K562 (cell line): ENCODE measurements around the gene ZBTB20. TPM values are rescaled to one million over a fixed set of nuclear protein-coding genes. Genes with fewer than 3 reads are reported as not detected.
A peak's percentile ranks its signal among the peaks of the same experiment; 100 is the strongest.

Experiments
- ATAC-seq: fragments of 200-7000 bp; cut with Tn5 transposase; 3 replicates; pipeline ENCODE4 v1.9.1; 2020; ENCODE audit warnings: moderate library complexity
- BruUV-seq: library from RNA; stranded (reverse); fragments of 400-500 nt; replicated peaks from 2 replicates; lab custom pipeline; 2021; lab: Mats Ljungman, UMichigan
- CTCF ChIA-PET: fragments of 300-600 bp; formaldehyde crosslinking; extraction: SDS; loops from one replicate; lab custom pipeline; 2021; ENCODE audit warnings: low intra/inter-chr PET ratio; lab: Yijun Ruan, JAX
- POLR2A ChIA-PET: fragments of 300-600, 350-650 bp; sonication (Branson Sonifier 250); formaldehyde crosslinking; extraction: SDS; loops from one replicate; lab custom pipeline; 2021; ENCODE audit warnings: antibody characterized with exemption, inconsistent platforms; lab: Yijun Ruan, JAX
- DNase-seq, 4 experiments: peaks; one replicate each; pipeline versions ENCODE4 v3.0.0 to v3.0.0-alpha.2; 2011 to 2018; ENCODE audit warnings: low spot score in 3 of 4, mixed read lengths in 3 of 4; ENCODE audit errors: extremely low read depth in 1 of 4
- FAIRE-seq: peaks from 2 replicates; lab custom pipeline; 2011; peaks lifted over from hg19 to GRCh38; lab: Jason Lieb, UNC
- H2AFZ ChIP-seq: 2 replicates; pipeline ENCODE4 v1.6.0; 2011; ENCODE audit warnings: low read depth, low read length, control low read depth, inconsistent platforms
- H3K27ac ChIP-seq: fragments of 200-600 bp; 3 replicates; pipeline ENCODE4 v1.8.0; 2011; ENCODE audit warnings: low read depth, mild to moderate bottlenecking, control low read depth, inconsistent platforms, low read length, moderate library complexity, mixed read lengths; ENCODE audit errors: extremely low read depth
- H3K27me3 ChIP-seq, 2 experiments: fragments of 300-600 bp in 1 of 2; 2 replicates in 1 of 2; 3 replicates in 1 of 2; pipeline versions ENCODE4 v1.6.0 to v1.8.0; 2011; ENCODE audit warnings: inconsistent platforms in 2 of 2, low read length in 2 of 2, mild to moderate bottlenecking in 1 of 2, mixed read lengths in 1 of 2, moderate library complexity in 1 of 2; ENCODE audit not compliant: control insufficient read depth in 2 of 2, insufficient read depth in 2 of 2
- H3K36me3 ChIP-seq: fragments of 300-600 bp; 3 replicates; pipeline ENCODE4 v1.8.0; 2011; ENCODE audit warnings: mild to moderate bottlenecking, low read length, inconsistent platforms; ENCODE audit not compliant: control insufficient read depth, insufficient read depth
- H3K4me1 ChIP-seq, 2 experiments: fragments of 200-600 bp in 1 of 2; replicated peaks in 1 of 2; 2 replicates in 1 of 2; 3 replicates in 1 of 2; pipeline versions ENCODE4 v1.5.1 to v1.8.0; 2011; ENCODE audit warnings: inconsistent platforms in 2 of 2, low read length in 2 of 2, mild to moderate bottlenecking in 1 of 2, mixed read lengths in 1 of 2, moderate library complexity in 1 of 2; ENCODE audit not compliant: control insufficient read depth in 2 of 2, insufficient read depth in 2 of 2
- H3K4me2 ChIP-seq: 2 replicates; pipeline ENCODE4 v1.6.1; 2011; ENCODE audit warnings: low read length, control low read depth, inconsistent platforms, mixed read lengths; ENCODE audit not compliant: insufficient read depth
- H3K4me3 ChIP-seq: fragments of 200-600 bp; sonication (generic), shearing (Covaris generic); 2 replicates; pipeline ENCODE4 v1.5.1; 2016; ENCODE audit warnings: control low read depth, inconsistent platforms
- H3K79me2 ChIP-seq: fragments of 200-600 bp; 3 replicates; pipeline ENCODE4 v1.8.0; 2011; ENCODE audit warnings: low read length, inconsistent platforms; ENCODE audit not compliant: control insufficient read depth, insufficient read depth
- H3K9ac ChIP-seq, 2 experiments: 2 replicates each; pipeline versions ENCODE4 v1.6.0 to v1.6.1; 2011; ENCODE audit warnings: low read depth in 2 of 2, low read length in 2 of 2, control low read depth in 1 of 2, inconsistent platforms in 1 of 2, mild to moderate bottlenecking in 1 of 2, mixed read lengths in 1 of 2; ENCODE audit not compliant: insufficient read depth in 1 of 2
- H3K9me1 ChIP-seq: one replicate; pipeline ENCODE4 v1.6.0; 2011; ENCODE audit warnings: inconsistent platforms, mild to moderate bottlenecking, low read length, moderate library complexity; ENCODE audit not compliant: control insufficient read depth, insufficient read depth
- H3K9me3 ChIP-seq: replicated peaks from 2 replicates; pipeline ENCODE4 v1.5.1; 2011; ENCODE audit warnings: low read depth, low read length, inconsistent platforms; ENCODE audit not compliant: control insufficient read depth, insufficient read depth
- H4K20me1 ChIP-seq: replicated peaks from 2 replicates; pipeline ENCODE4 v1.6.1; 2011; ENCODE audit warnings: low read length, inconsistent platforms, mixed read lengths; ENCODE audit not compliant: control insufficient read depth, insufficient read depth
- ATF7 ChIP-seq: fragments of 450-650 bp; IDR thresholded peaks from 2 replicates; pipeline ENCODE4 v1.7.1; 2014; ENCODE audit warnings: mild to moderate bottlenecking, moderate library complexity
- HNRNPH1 ChIP-seq: fragments of 200-400 bp; formaldehyde crosslinking; optimal IDR thresholded peaks from 2 replicates; pipeline ENCODE3; 2017; ENCODE audit warnings: low read depth, mild to moderate bottlenecking, low read length, moderate library complexity
- ID3 ChIP-seq, 2 experiments: fragments of 250-450 bp in 1 of 2; fragments of 450-650 bp in 1 of 2; sonication (Bioruptor Pico) in 1 of 2; IDR thresholded peaks; 2 replicates each; pipeline versions ENCODE4 v1.6.1 to v1.8.0; 2016 to 2021; ENCODE audit warnings: mild to moderate bottlenecking in 2 of 2, moderate library complexity in 2 of 2, missing compliant biosample characterization in 1 of 2, missing genetic modification characterization in 1 of 2
- MAFK ChIP-seq: IDR thresholded peaks from 2 replicates; pipeline ENCODE4 v1.6.1; 2011; ENCODE audit warnings: low read length, improper control_type of control experiment
- POLR3A ChIP-seq: IDR thresholded peaks from 2 replicates; pipeline ENCODE4 v1.6.1; 2011; ENCODE audit warnings: borderline replicate concordance, mild to moderate bottlenecking, moderate library complexity; ENCODE audit not compliant: insufficient read length, insufficient read depth; ENCODE audit errors: extremely low read depth
- RERE ChIP-seq: sonication (generic); formaldehyde crosslinking; IDR thresholded peaks from 2 replicates; pipeline ENCODE4 v1.8.0; 2023; ENCODE audit warnings: missing genetic modification reagents, mild to moderate bottlenecking, borderline replicate concordance
- RUNX1 ChIP-seq: sonication (generic); IDR thresholded peaks from 2 replicates; pipeline ENCODE4 v1.6.1; 2016; ENCODE audit warnings: antibody characterized with exemption, low read depth
- STAT5A ChIP-seq: IDR thresholded peaks from 2 replicates; pipeline ENCODE4 v1.6.1; 2012; ENCODE audit warnings: low read length, inconsistent platforms, borderline replicate concordance
- ZNF316 ChIP-seq: fragments of 450-650 bp; IDR thresholded peaks from 2 replicates; pipeline ENCODE4 v1.6.1; 2016
- WGBS: fragments of 100-300 bp; shearing (Covaris generic); methylation state at CpG from one replicate; pipeline ENCODE4 v1.1.6; 2016; ENCODE audit warnings: low coverage, mixed read lengths; ENCODE audit not compliant: insufficient coverage; ENCODE audit errors: missing lambda C conversion rate; 5-methylcytosine and 5-hydroxymethylcytosine counted together
- in situ Hi-C: fragments of 300-500 bp; cut with MboI; formaldehyde crosslinking; loops from 4 replicates; pipeline ENCODE4 v1.15.0; 2018; ENCODE audit warnings: inconsistent platforms, mixed read lengths
- intact Hi-C: fragments of 100-400 bp; cut with micrococcal nuclease; formaldehyde crosslinking; loops from 2 replicates; pipeline ENCODE4 v1.14.2; 2022
- polyA plus RNA-seq, 8 experiments: library from polyadenylated mRNA; depleted of rRNA in 4 of 8; stranded (reverse) in 5 of 8; unstranded in 3 of 8; fragments of >200 nt; fragmentation: Nextera tagmentation in 2 of 8; fragmentation: Illumina TruSeq in 1 of 8; extraction: Ambion mirVana in 2 of 8; extraction: Trizol in 1 of 8; gene quantifications; 2 replicates each; pipeline versions ENCODE4 v1.2.1 to v1.2.3, GENCODE V29; 2011 to 2014; ENCODE audit warnings: inconsistent platforms in 1 of 8, missing spikeins in 1 of 8
- total RNA-seq, 7 experiments: library from RNA; depleted of rRNA in 6 of 7; stranded (reverse); fragments of >200 nt in 6 of 7; fragmentation: Illumina TruSeq in 2 of 7; extraction: Trizol in 2 of 7; gene quantifications; 2 replicates each; pipeline versions ENCODE4 v1.2.1 to v1.2.3, GENCODE V29; 2011 to 2021; ENCODE audit warnings: low replicate concordance in 1 of 7

Gene ZBTB20
- total and polyA plus RNA-seq, 9 of the 15 experiments (the other 6 are each of a cell fraction or from before 2014, with no cell fraction given), result 0.17 to 1.7 (median 0.45) TPM

GRCh38 chr3:114838025-114838424, 309.1 kb downstream of the ZBTB20 start:
- ATAC-seq (no peak), DNase-seq (no peak), FAIRE-seq (no peak)
- Histone ChIP-seq H2AFZ (no peak overlapping the region), H4K20me1 (no peaks in the 10 kb centered on the region), H3K27me3 (no peaks in the 10 kb centered on the region), H3K27ac (no peak overlapping the region), H3K9me1 (no peaks in the 10 kb centered on the region), H3K9me3 (no peaks in the 10 kb centered on the region), H3K36me3 (no peaks in the 10 kb centered on the region), H3K4me3 (no peak overlapping the region), H3K4me1 (no peaks in the 10 kb centered on the region), H3K4me2 (no peak overlapping the region), H3K9ac (no peak overlapping the region), H3K79me2 (no peaks in the 10 kb centered on the region)
- intact Hi-C loops, result no loop called here
- POLR2A ChIA-PET, result no interaction called here
- 13% methylated on average over 2 of the region's 2 CpGs for WGBS
- BruUV-seq, result no TSS peak
- CTCF ChIA-PET, result no interaction called here
- in situ Hi-C loops, result no loop called here
- TF ChIP-seq MAFK, result 0 out of 2 replicates have a peak, but pooled peaks have one; percentile 15
- TF ChIP-seq ZNF316, result peak; percentile 16; the same call in 1 of the 2 replicates
- TF ChIP-seq HNRNPH1, result no peak

GRCh38 chr3:114834175-114834940, 312.7 kb downstream of the ZBTB20 start:
- TF ChIP-seq STAT5A (no peak), RUNX1 (no peak), ID3 (CRISPR knock-in tag; IDR thresholded peaks at IDR 0.05) (no peak), ID3 (tag; IDR thresholded peaks at IDR 0.05) (no peak), ATF7 (no peak), RERE (CRISPR knock-in tag) (no peak), POLR3A (no peak)
- intact Hi-C loops, result no loop called here
- H3K27ac ChIP-seq, result no peak overlapping the region
- H3K9me3 ChIP-seq, result no peaks in the 10 kb centered on the region
- ChIA-PET POLR2A (no interaction called here), CTCF (interaction anchor here (0.6 kb wide), 1 partner anchor 1131 kb away, joined by 4 read pairs; no protein-coding TSS in a partner anchor)
- 5% methylated on average over 6 of the region's 7 CpGs for WGBS
- no peak for DNase-seq
- no peak for ATAC-seq
- H3K4me1 ChIP-seq, result no peaks in the 10 kb centered on the region
- H3K9ac ChIP-seq, result no peak overlapping the region
- H3K27me3 ChIP-seq, result no peaks in the 10 kb centered on the region
- no peaks in the 10 kb centered on the region for H3K36me3 ChIP-seq
- no peak for FAIRE-seq
- no peak overlapping the region for H3K4me3 ChIP-seq
- no peaks in the 10 kb centered on the region for H3K9me1 ChIP-seq
- no peaks in the 10 kb centered on the region for H4K20me1 ChIP-seq
- H2AFZ ChIP-seq, result no peak overlapping the region
- no peaks in the 10 kb centered on the region for H3K79me2 ChIP-seq
- in situ Hi-C loops, result no loop called here
- BruUV-seq, result no TSS peak
- H3K4me2 ChIP-seq, result no peak overlapping the region
